Peyer's patch (tissue), 4 donors: ENCODE data around the gene FMN1. TPM values are rescaled to one million over a fixed set of nuclear protein-coding genes. Genes with fewer than 3 reads are reported as not detected.

ENCODE experiments used
- DNase-seq, 3 donors: peaks; one replicate each; pipeline ENCODE4 v3.0.0-alpha.2; 2017 to 2019
- H3K27ac ChIP-seq, 4 donors: fragments of 200-600 bp; sonication (generic); one replicate each; pipeline ENCODE4 v1.5.1; 2016 to 2019
- H3K27me3 ChIP-seq, 2 donors: fragments of 200-600 bp; sonication (generic); one replicate each; pipeline ENCODE4 v1.5.1; 2019
- H3K36me3 ChIP-seq, 3 donors: fragments of 200-600 bp; sonication (generic); one replicate each; pipeline ENCODE4 v1.5.1; 2016 to 2019
- H3K4me1 ChIP-seq, 4 donors: fragments of 200-600 bp; sonication (generic); one replicate each; pipeline ENCODE4 v1.5.1; 2016 to 2019
- H3K4me3 ChIP-seq, 4 donors: fragments of 200-600 bp; sonication (generic); 1 replicate in 3 of 4; 2 replicates in 1 of 4; pipeline ENCODE4 v1.5.1; 2016 to 2019; ENCODE audit warnings: mild to moderate bottlenecking in 1 of 4
- H3K9me3 ChIP-seq, 4 donors: fragments of 200-600 bp; sonication (generic); one replicate each; pipeline ENCODE4 v1.5.1; 2016 to 2019; ENCODE audit warnings: mild to moderate bottlenecking in 1 of 4
- CTCF ChIP-seq, 6 experiments: fragments of 450-650 bp in 4 of 6; fragments of 200-600 bp in 2 of 6; sonication (generic) in 1 of 6; IDR thresholded peaks; one replicate each; pipeline ENCODE4 v1.5.1; 2017 to 2019; ENCODE audit warnings: antibody characterized with exemption in 6 of 6, mild to moderate bottlenecking in 3 of 6, moderate library complexity in 1 of 6
- POLR2A ChIP-seq, 2 donors: fragments of 450-650 bp; IDR thresholded peaks; one replicate each; pipeline ENCODE4 v1.5.1; 2017; ENCODE audit warnings: antibody characterized with exemption in 2 of 2, mild to moderate bottlenecking in 2 of 2, moderate library complexity in 2 of 2
- total RNA-seq, 4 donors: library from RNA; depleted of rRNA; stranded (reverse); fragments of >200 nt; gene quantifications; one replicate each; pipeline ENCODE4 v1.1.0, GENCODE V29; 2016

The FMN1 gene
- total RNA-seq, 4 donors from 2014 or later: 15.4 to 57.8 (median 29.1) TPM

- TF ChIP-seq POLR2A (IDR thresholded peaks at IDR 0.05) (no peak), CTCF (IDR thresholded peaks at IDR 0.05) (no peak)
- no peak for DNase-seq
- H3K27ac ChIP-seq: no peak overlapping the region
- H3K27me3 ChIP-seq: no peaks in the 10 kb centered on the region
- no peaks in the 10 kb centered on the region for H3K9me3 ChIP-seq
- no peak overlapping the region for H3K4me3 ChIP-seq
- H3K4me1 ChIP-seq: no peaks in the 10 kb centered on the region
- H3K36me3 ChIP-seq: no peaks in the 10 kb centered on the region
Measured at GRCh38 chr15:32757426-32757825, 437.1 kb downstream of the FMN1 start.

- Histone ChIP-seq H3K9me3 (no peaks in the 10 kb centered on the region), H3K36me3 (no peaks in the 10 kb centered on the region), H3K4me3 (no peak overlapping the region), H3K27me3 (no peaks in the 10 kb centered on the region), H3K27ac (no peak overlapping the region), H3K4me1 (no peaks in the 10 kb centered on the region)
- no peak for TF ChIP-seq CTCF (IDR thresholded peaks at IDR 0.05)
- TF ChIP-seq POLR2A (IDR thresholded peaks at IDR 0.05): no peak
- DNase-seq: no peak
Measured at GRCh38 chr15:32750979-32751378, 443.5 kb downstream of the FMN1 start.

- Histone ChIP-seq H3K36me3 (no peaks in the 10 kb centered on the region), H3K9me3 (no peaks in the 10 kb centered on the region), H3K4me3 (no peak overlapping the region), H3K27ac (no peak overlapping the region), H3K4me1 (no peaks in the 10 kb centered on the region), H3K27me3 (no peaks in the 10 kb centered on the region)
- TF ChIP-seq POLR2A (IDR thresholded peaks at IDR 0.05): no peak
- no peak for TF ChIP-seq CTCF (IDR thresholded peaks at IDR 0.05)
- DNase-seq: no peak
Measured at GRCh38 chr15:32747921-32748342, 446.6 kb downstream of the FMN1 start.

- H3K36me3 ChIP-seq: no peaks in the 10 kb centered on the region
- H3K9me3 ChIP-seq: no peaks in the 10 kb centered on the region
- TF ChIP-seq CTCF (IDR thresholded peaks at IDR 0.05): no peak
- TF ChIP-seq POLR2A (IDR thresholded peaks at IDR 0.05): no peak
- H3K4me1 ChIP-seq: no peaks in the 10 kb centered on the region
- H3K27ac ChIP-seq: no peak overlapping the region
- no peak for DNase-seq
- no peak overlapping the region for H3K4me3 ChIP-seq
- H3K27me3 ChIP-seq: no peaks in the 10 kb centered on the region
Measured at GRCh38 chr15:32746116-32746857, 448.2 kb downstream of the FMN1 start.

GRCh38 chr15:32743411-32744140, 450.9 kb downstream of the FMN1 start:
- no peak overlapping the region for H3K4me3 ChIP-seq
- H3K4me1 ChIP-seq: no peaks in the 10 kb centered on the region
- H3K36me3 ChIP-seq: no peaks in the 10 kb centered on the region
- TF ChIP-seq POLR2A (IDR thresholded peaks at IDR 0.05) (no peak), CTCF (IDR thresholded peaks at IDR 0.05) (no peak)
- no peaks in the 10 kb centered on the region for H3K9me3 ChIP-seq
- H3K27me3 ChIP-seq: no peaks in the 10 kb centered on the region
- H3K27ac ChIP-seq: no peak overlapping the region
- DNase-seq: no peak
